Heart left ventricle (tissue), 16 donors: ENCODE measurements around the gene FAM118B. TPM values are rescaled to one million over a fixed set of nuclear protein-coding genes. Genes with fewer than 3 reads are reported as not detected.

Experiments
- ATAC-seq, 4 donors: fragments of 200-7000 bp; cut with Tn5 transposase; one replicate each; pipeline ENCODE4 v1.9.1; 2020 to 2022; ENCODE audit warnings: moderate library complexity in 4 of 4, mild to moderate bottlenecking in 3 of 4, moderate number of reproducible peaks in 1 of 4
- DNase-seq, 5 donors: peaks; one replicate each; pipeline ENCODE4 v3.0.0-alpha.2; 2020
- H3K27ac ChIP-seq, 12 donors: fragments of 200-600 bp; sonication (generic) in 4 of 12; one replicate each; pipeline versions ENCODE4 v1.5.0 to v1.8.0; 2016 to 2022; ENCODE audit warnings: mild to moderate bottlenecking in 2 of 12
- H3K27me3 ChIP-seq, 9 donors: fragments of 200-600 bp; sonication (generic) in 2 of 9; one replicate each; pipeline versions ENCODE4 v1.5.1 to v1.8.0; 2016 to 2022; ENCODE audit warnings: mild to moderate bottlenecking in 3 of 9
- H3K36me3 ChIP-seq, 9 donors: fragments of 200-600 bp; sonication (generic) in 2 of 9; one replicate each; pipeline versions ENCODE4 v1.5.0 to v1.8.0; 2018 to 2022; ENCODE audit warnings: mild to moderate bottlenecking in 2 of 9
- H3K4me1 ChIP-seq, 12 donors: fragments of 200-600 bp; sonication (generic) in 4 of 12; one replicate each; pipeline versions ENCODE4 v1.5.0 to v1.8.0; 2016 to 2022; ENCODE audit warnings: mild to moderate bottlenecking in 3 of 12
- H3K4me3 ChIP-seq, 12 donors: fragments of 200-600 bp; sonication (generic) in 4 of 12; one replicate each; pipeline versions ENCODE4 v1.5.0 to v1.8.0; 2017 to 2022; ENCODE audit warnings: mild to moderate bottlenecking in 9 of 12, moderate library complexity in 4 of 12
- H3K9me3 ChIP-seq, 12 donors: fragments of 200-600 bp; sonication (generic) in 4 of 12; one replicate each; pipeline versions ENCODE4 v1.5.0 to v1.8.0; 2016 to 2022; ENCODE audit warnings: mild to moderate bottlenecking in 1 of 12
- CTCF ChIP-seq, 12 donors: fragments of 200-600 bp; sonication (generic) in 4 of 12; IDR thresholded peaks; one replicate each; pipeline versions ENCODE4 v1.5.0 to v1.8.0; 2018 to 2022; ENCODE audit warnings: antibody characterized with exemption in 12 of 12, mild to moderate bottlenecking in 5 of 12
- POLR2A ChIP-seq, 2 donors: fragments of 450-650 bp; IDR thresholded peaks; one replicate each; pipeline ENCODE4 v1.6.1; 2017; ENCODE audit warnings: antibody characterized with exemption in 2 of 2, mild to moderate bottlenecking in 2 of 2, moderate library complexity in 2 of 2
- WGBS, 4 donors: extraction: QIAGEN DNeasy Blood & Tissue Kit in 2 of 4; methylation state at CpG; one replicate each; pipeline versions ENCODE4 v1.1.5 to v1.1.7; 2013 to 2018; 5-methylcytosine and 5-hydroxymethylcytosine counted together
- intact Hi-C, 10 donors: fragments of 100-400 bp; cut with DNase I; formaldehyde crosslinking; loops; one replicate each; pipeline versions ENCODE4 v1.11.1 to v1.14.2; 2022
- long read RNA-seq, 3 donors: library from polyadenylated mRNA; unstranded; transcript quantifications; one replicate each; pipeline ENCODE4 v2.0.0, GENCODE V29; 2020 to 2021
- polyA plus RNA-seq, 2 donors: library from polyadenylated mRNA; stranded (reverse); fragments of 200-250 nt; gene quantifications; one replicate each; pipeline ENCODE4 v1.2.3, GENCODE V29; 2013
- total RNA-seq, 9 donors: library from RNA; depleted of rRNA in 2 of 9; stranded (reverse); fragments of >200 nt in 2 of 9; fragmentation: NEBNext Ultra II Directional in 3 of 9; extraction: Animal tissue kit (Norgen Biotek cat#: 25700) in 3 of 9; gene quantifications; one replicate each; pipeline versions ENCODE4 v1.1.0 to v1.2.4, GENCODE V29; 2016 to 2023
- donor health status: ischemic (EF 13 %, LVEDD 7.1; RV severe dilation, severe dysfunction).
- donor health status: healthy with polysubstance abuse.
- donor health status: DM: no; HTN: yes; CAD: no.
- donor health status: DM: no; HTN: no; CAD: no.
- donor health status: ischemic (EF 25% LVEDD 6.9; RV normal size, moderate dysfunction).
- donor health status: ischemic (EF 25% LVEDD 5.7; RV mildly dilated, moderate dysfunction).
- donor health status: healthy.
- donor health status: DM: yes; HTN: yes; CAD: no.
- donor health status: ischemic (EF 35%, LVEDD 5.7; RV mildly dilated, moderate dysfunction).
- donor health status: nonischemic (EF 11% LVEDD 7.7; RV severe dilation, severe dysfunction).
- donor health status: DM: yes; HTN: yes; CAD: no.
- donor health status: PGD.
- donor health status: ischemic (EF 29% LVEDD 5.4; RV normal size, mild dysfunction).
- donor health status: nonischemic (EF 23%, LVEDD 6.1; RV moderate dilation, normal function).

Gene FAM118B
- total RNA-seq, result 10 to 100 TPM; 19.0 to 41.0 (median 23.6) TPM
- polyA plus RNA-seq, result 10 to 100 TPM in 1 of 2 donors, 1 to 10 TPM in 1; 8.5 to 16.4 TPM
- long read RNA-seq, donor 1, transcript FAM118B-209 (9 exons, 2,402 nt), result major isoform, 22 of 39 reads
- long read RNA-seq, donor 1, partial matches to known transcripts, result 3 of 39 reads
- long read RNA-seq, donor 1, other reads (novel, unspliced or antisense), result 14 of 39 reads
- long read RNA-seq, donor 2, transcript FAM118B-209 (9 exons, 2,402 nt), result major isoform, 92 of 210 reads
- long read RNA-seq, donor 2, transcript FAM118B-201 (8 exons, 1,616 nt), result minor isoform, 8 of 210 reads
- long read RNA-seq, donor 2, partial matches to known transcripts, result 14 of 210 reads
- long read RNA-seq, donor 2, other reads (novel, unspliced or antisense), result 95 of 210 reads
- long read RNA-seq, donor 3, transcript FAM118B-209 (9 exons, 2,402 nt), result major isoform, 27 of 43 reads
- long read RNA-seq, donor 3, partial matches to known transcripts, result 2 of 43 reads
- long read RNA-seq, donor 3, other reads (novel, unspliced or antisense), result 13 of 43 reads

GRCh38 chr11:126211236-126212088 is at the start of gene FAM118B, which contains the start of gene RPUSD4:
FAM118B (plus strand) TSS chr11:126211782; CDS start chr11:126235002, 23,220 bp downstream.
RPUSD4 (minus strand) TSS chr11:126211650; CDS start chr11:126211638, 12 bp downstream.
- Histone ChIP-seq H3K27ac (peak within 1 kb of the TSS in 11 of 12 donors; percentile 63 to 86 (median 72)), H3K4me1 (peaks cover 0 to 43% (median 24%) of the 10 kb centered on the region in 12 donors), H3K27me3 (no peaks in the 10 kb centered on the region), H3K4me3 (peak within 1 kb of the TSS; percentile 52 to 97 (median 80)), H3K9me3 (no peaks in the 10 kb centered on the region), H3K36me3 (peaks cover 0 to 37% (median 28%) of the 10 kb centered on the region in 9 donors)
- no peak for TF ChIP-seq CTCF (IDR thresholded peaks at IDR 0.05)
- peak; percentile 44 to 94 for TF ChIP-seq POLR2A (IDR thresholded peaks at IDR 0.05)
- intact Hi-C loops, result loop anchor here (1.0 to 10.0 kb wide), 6 partner anchors 53 to 149 kb away; partner anchors contain the start of genes SRPRA (in 9 of the 10), FOXRED1 (in 8 of the 10) and CDON (in 1 of the 10)
- ATAC-seq, result peak; percentile 97 to 99 (median 99)
- DNase-seq, result peak; percentile 98 to 99 (median 99)
- WGBS, 4 donors, result 0 to 1% (median 1%) methylated on average over 53 to 62 of the region's 62 CpGs

- no peaks in the 10 kb centered on the region for H3K36me3 ChIP-seq
- H3K27me3 ChIP-seq, result no peaks in the 10 kb centered on the region
- H3K4me3 ChIP-seq, result no peak overlapping the region
- H3K27ac ChIP-seq, result no peak overlapping the region
- ATAC-seq (no peak), DNase-seq (no peak)
- TF ChIP-seq CTCF (IDR thresholded peaks at IDR 0.05) (no peak), POLR2A (IDR thresholded peaks at IDR 0.05) (no peak)
- no peaks in the 10 kb centered on the region for H3K9me3 ChIP-seq
- intact Hi-C loops, result no loop called here
- 89 to 95% (median 94%) methylated on average over 6 to 14 of the region's 14 CpGs for WGBS, 4 donors
- H3K4me1 ChIP-seq, result no peaks in the 10 kb centered on the region
Measured at GRCh38 chr11:126162306-126163030, 49.1 kb upstream of the FAM118B start.

GRCh38 chr11:126163074-126163700 is 48.4 kb upstream of the FAM118B start:
- Histone ChIP-seq H3K36me3 (no peaks in the 10 kb centered on the region), H3K27ac (no peak overlapping the region), H3K4me1 (no peaks in the 10 kb centered on the region), H3K9me3 (no peaks in the 10 kb centered on the region), H3K4me3 (no peak overlapping the region), H3K27me3 (no peaks in the 10 kb centered on the region)
- WGBS, 4 donors, result 78 to 90% (median 84%) methylated on average over 19 to 22 of the region's 22 CpGs
- no peak for DNase-seq
- intact Hi-C loops, result no loop called here
- TF ChIP-seq POLR2A (IDR thresholded peaks at IDR 0.05), result no peak
- TF ChIP-seq CTCF (IDR thresholded peaks at IDR 0.05), result no peak
- ATAC-seq, result no peak
